Gastroesophageal sphincter (tissue), 4 donors: ENCODE measurements around the gene MCTP1. TPM values are rescaled to one million over a fixed set of nuclear protein-coding genes. Genes with fewer than 3 reads are reported as not detected.

Experiments used
- ATAC-seq: fragments of 150-250 bp; one replicate; pipeline ENCODE4 v1.9.1; 2016; ENCODE audit warnings: mild to moderate bottlenecking, moderate library complexity
- H3K27ac ChIP-seq, 4 donors: fragments of 200-600 bp; sonication (generic) in 3 of 4; 1 replicate in 3 of 4; 2 replicates in 1 of 4; pipeline ENCODE4 v1.5.1; 2016 to 2019
- H3K27me3 ChIP-seq: fragments of 200-600 bp; sonication (generic); one replicate; pipeline ENCODE4 v1.5.1; 2019
- H3K36me3 ChIP-seq, 2 donors: fragments of 200-600 bp; sonication (generic); one replicate each; pipeline ENCODE4 v1.5.1; 2019; ENCODE audit warnings: control low read depth in 1 of 2
- H3K4me1 ChIP-seq, 3 donors: fragments of 200-600 bp; sonication (generic); 1 replicate in 2 of 3; 2 replicates in 1 of 3; pipeline ENCODE4 v1.5.1; 2016 to 2019; ENCODE audit warnings: control low read depth in 2 of 3
- H3K4me3 ChIP-seq, 2 donors: fragments of 200-600 bp; sonication (generic); one replicate each; pipeline ENCODE4 v1.5.1; 2019; ENCODE audit warnings: mild to moderate bottlenecking in 1 of 2, moderate library complexity in 1 of 2
- H3K9me3 ChIP-seq, 3 donors: fragments of 200-600 bp; sonication (generic); one replicate each; pipeline ENCODE4 v1.5.1; 2017 to 2019; ENCODE audit warnings: control low read depth in 2 of 3
- CTCF ChIP-seq, 4 experiments: fragments of 200-600 bp in 2 of 4; fragments of 450-650 bp in 2 of 4; sonication (generic) in 1 of 4; IDR thresholded peaks; one replicate each; pipeline ENCODE4 v1.5.1; 2017 to 2019; ENCODE audit warnings: antibody characterized with exemption in 4 of 4, mild to moderate bottlenecking in 2 of 4, moderate library complexity in 2 of 4
- EP300 ChIP-seq: sonication (generic); formaldehyde crosslinking; IDR thresholded peaks from one replicate; pipeline ENCODE4 v1.6.1; 2017; ENCODE audit warnings: antibody characterized with exemption, mild to moderate bottlenecking
- POLR2A ChIP-seq, 2 donors: fragments of 450-650 bp; IDR thresholded peaks; one replicate each; pipeline ENCODE4 v1.6.1; 2017; ENCODE audit warnings: antibody characterized with exemption in 2 of 2, mild to moderate bottlenecking in 2 of 2, moderate library complexity in 1 of 2
- POLR2AphosphoS5 ChIP-seq: sonication (generic); formaldehyde crosslinking; IDR thresholded peaks from one replicate; pipeline ENCODE4 v1.6.1; 2017; ENCODE audit warnings: antibody characterized with exemption
- WGBS, 2 donors: methylation state at CpG; one replicate each; pipeline ENCODE4 v1.1.5; 2018; ENCODE audit warnings: low coverage in 1 of 2; 5-methylcytosine and 5-hydroxymethylcytosine counted together
- total RNA-seq, 4 donors: library from RNA; depleted of rRNA; stranded (reverse); fragments of >200 nt; gene quantifications; one replicate each; pipeline ENCODE4 v1.1.0, GENCODE V29; 2016

The MCTP1 gene
- total RNA-seq, 4 donors from 2014 or later, result 13.5 to 57.6 (median 21.9) TPM

- H3K4me1 ChIP-seq, result no peaks in the 10 kb centered on the region
- no peak overlapping the region for H3K27ac ChIP-seq
- WGBS, 2 donors, result 44 to 56% methylated on average over 1 of the region's 1 CpG
- TF ChIP-seq POLR2A (IDR thresholded peaks at IDR 0.05), result no peak
- no peak for TF ChIP-seq EP300
- no peak for TF ChIP-seq CTCF (IDR thresholded peaks at IDR 0.05)
- H3K4me3 ChIP-seq, result no peak overlapping the region
- H3K9me3 ChIP-seq, result no peaks in the 10 kb centered on the region
- H3K36me3 ChIP-seq, result no peaks in the 10 kb centered on the region
- no peak for ATAC-seq
- H3K27me3 ChIP-seq, result no peaks in the 10 kb centered on the region
Observed at GRCh38 chr5:95050708-95051107, 234.2 kb downstream of the MCTP1 start.

- ATAC-seq, result no peak
- no peaks in the 10 kb centered on the region for H3K36me3 ChIP-seq
- peaks cover 0 to 9% (median 0%) of the 10 kb centered on the region in 3 donors for H3K4me1 ChIP-seq
- H3K27ac ChIP-seq, result no peak overlapping the region
- H3K4me3 ChIP-seq, result no peak overlapping the region
- no peaks in the 10 kb centered on the region for H3K9me3 ChIP-seq
- TF ChIP-seq CTCF (IDR thresholded peaks at IDR 0.05), result no peak
- TF ChIP-seq POLR2A (IDR thresholded peaks at IDR 0.05), result no peak
- TF ChIP-seq POLR2AphosphoS5, result no peak
- TF ChIP-seq EP300, result no peak
- WGBS, 2 donors, result 45 to 83% methylated on average over 1 of the region's 1 CpG
- H3K27me3 ChIP-seq, result no peaks in the 10 kb centered on the region
Observed at GRCh38 chr5:95048628-95049027, 236.3 kb downstream of the MCTP1 start.

- H3K27me3 ChIP-seq, result no peaks in the 10 kb centered on the region
- 49 to 95% methylated on average over 4 of the region's 5 CpGs for WGBS, 2 donors
- ATAC-seq, result no peak
- H3K9me3 ChIP-seq, result peaks cover 0 to 4% (median 0%) of the 10 kb centered on the region in 3 donors
- H3K36me3 ChIP-seq, result no peaks in the 10 kb centered on the region
- no peak for TF ChIP-seq CTCF (IDR thresholded peaks at IDR 0.05)
- TF ChIP-seq POLR2A (IDR thresholded peaks at IDR 0.05), result no peak
- no peak for TF ChIP-seq EP300
- no peak for TF ChIP-seq POLR2AphosphoS5
- no peak overlapping the region for H3K4me3 ChIP-seq
- peaks cover 0 to 10% (median 0%) of the 10 kb centered on the region in 3 donors for H3K4me1 ChIP-seq
- no peak overlapping the region for H3K27ac ChIP-seq
Observed at GRCh38 chr5:95045181-95045965, 239.5 kb downstream of the MCTP1 start.

- ATAC-seq, result no peak
- Histone ChIP-seq H3K4me1 (peaks cover 0 to 10% (median 0%) of the 10 kb centered on the region in 3 donors), H3K4me3 (no peak overlapping the region), H3K9me3 (peaks cover 0 to 4% (median 2%) of the 10 kb centered on the region in 3 donors), H3K36me3 (no peaks in the 10 kb centered on the region), H3K27me3 (no peaks in the 10 kb centered on the region), H3K27ac (no peak overlapping the region)
- WGBS, 2 donors, result 37 to 82% methylated on average over 2 of the region's 2 CpGs
- TF ChIP-seq POLR2A (IDR thresholded peaks at IDR 0.05) (no peak), CTCF (IDR thresholded peaks at IDR 0.05) (no peak), EP300 (no peak), POLR2AphosphoS5 (no peak)
Observed at GRCh38 chr5:95044096-95044495, 240.8 kb downstream of the MCTP1 start.

- 20 to 52% methylated on average over 2 to 3 of the region's 3 CpGs for WGBS, 2 donors
Observed at GRCh38 chr5:95043648-95044047, 241.2 kb downstream of the MCTP1 start.

More at GRCh38 chr5:95043648-95044047, 241.2 kb downstream of the MCTP1 start:
- H3K4me3 ChIP-seq, result no peak overlapping the region
- no peak for ATAC-seq
- TF ChIP-seq POLR2A (IDR thresholded peaks at IDR 0.05) (no peak), CTCF (IDR thresholded peaks at IDR 0.05) (no peak), EP300 (no peak), POLR2AphosphoS5 (no peak)
- H3K27ac ChIP-seq, result no peak overlapping the region
- no peaks in the 10 kb centered on the region for H3K36me3 ChIP-seq
- H3K9me3 ChIP-seq, result peaks cover 0 to 4% (median 2%) of the 10 kb centered on the region in 3 donors
- no peaks in the 10 kb centered on the region for H3K27me3 ChIP-seq
- peaks cover 0 to 10% (median 0%) of the 10 kb centered on the region in 3 donors for H3K4me1 ChIP-seq
